22Rv1 (cell line): ENCODE results near the gene NTNG1.

ENCODE experiments used
- H3K27ac ChIP-seq: fragments of 450-650 bp; 2 replicates; pipeline ENCODE4 v1.5.1; 2017
- ZFX ChIP-seq: fragments of 450-650 bp; IDR thresholded peaks from 2 replicates; pipeline ENCODE4 v1.6.1; 2017; ENCODE audit warnings: antibody characterized with exemption, borderline replicate concordance
- TF ChIP-seq, protein P1 (sequence below): fragments of 450-650 bp; IDR thresholded peaks from 2 replicates; pipeline ENCODE4 v1.5.1; 2017; ENCODE audit warnings: mild to moderate bottlenecking

NTNG1 gene

DNA sequence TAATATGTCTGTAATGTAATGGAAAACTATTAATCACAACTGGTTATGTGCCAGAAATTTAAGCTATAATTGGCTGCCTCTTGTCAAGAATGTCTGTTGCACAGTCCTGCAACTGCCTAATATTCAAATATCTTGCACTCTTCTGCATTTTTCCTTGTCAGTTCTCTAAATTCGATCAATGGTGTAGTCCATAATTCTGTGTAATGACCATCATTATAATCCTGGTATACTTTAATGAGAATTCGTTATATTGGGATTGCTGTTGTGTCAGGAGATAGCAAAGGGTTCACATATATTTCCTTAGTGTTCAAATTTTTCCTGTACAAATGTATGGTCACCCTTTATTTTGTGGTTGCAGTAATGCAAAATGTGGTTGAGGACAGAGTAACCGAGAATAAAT, 4.8 kb downstream of the NTNG1 start:
- no peak overlapping the region for H3K27ac ChIP-seq

DNA sequence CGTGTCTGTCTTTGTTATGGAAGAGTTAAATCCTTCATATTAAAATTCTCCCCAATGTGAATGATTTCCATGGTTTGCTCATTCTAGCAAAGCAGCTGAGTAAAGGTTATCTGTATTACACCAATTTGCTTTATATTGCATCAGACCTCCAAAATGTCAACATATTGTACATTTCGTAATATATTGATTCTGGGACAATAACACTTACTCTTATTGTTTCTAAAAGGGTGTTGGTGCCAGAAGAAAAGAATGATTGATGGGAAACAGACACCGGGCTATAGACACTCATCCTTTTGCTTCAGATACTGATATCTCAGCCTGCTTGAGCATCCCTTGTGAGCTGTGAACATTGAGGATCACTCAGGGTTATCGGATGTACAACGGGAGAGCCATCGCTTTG, 7.0 kb downstream of the NTNG1 start:
- H3K27ac ChIP-seq, result no peak overlapping the region
- no peak for TF ChIP-seq ZFX
- TF ChIP-seq, protein P1, sequence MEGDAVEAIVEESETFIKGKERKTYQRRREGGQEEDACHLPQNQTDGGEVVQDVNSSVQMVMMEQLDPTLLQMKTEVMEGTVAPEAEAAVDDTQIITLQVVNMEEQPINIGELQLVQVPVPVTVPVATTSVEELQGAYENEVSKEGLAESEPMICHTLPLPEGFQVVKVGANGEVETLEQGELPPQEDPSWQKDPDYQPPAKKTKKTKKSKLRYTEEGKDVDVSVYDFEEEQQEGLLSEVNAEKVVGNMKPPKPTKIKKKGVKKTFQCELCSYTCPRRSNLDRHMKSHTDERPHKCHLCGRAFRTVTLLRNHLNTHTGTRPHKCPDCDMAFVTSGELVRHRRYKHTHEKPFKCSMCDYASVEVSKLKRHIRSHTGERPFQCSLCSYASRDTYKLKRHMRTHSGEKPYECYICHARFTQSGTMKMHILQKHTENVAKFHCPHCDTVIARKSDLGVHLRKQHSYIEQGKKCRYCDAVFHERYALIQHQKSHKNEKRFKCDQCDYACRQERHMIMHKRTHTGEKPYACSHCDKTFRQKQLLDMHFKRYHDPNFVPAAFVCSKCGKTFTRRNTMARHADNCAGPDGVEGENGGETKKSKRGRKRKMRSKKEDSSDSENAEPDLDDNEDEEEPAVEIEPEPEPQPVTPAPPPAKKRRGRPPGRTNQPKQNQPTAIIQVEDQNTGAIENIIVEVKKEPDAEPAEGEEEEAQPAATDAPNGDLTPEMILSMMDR, result no peak

More for the DNA sequence above, 4.8 kb downstream of the NTNG1 start:
- TF ChIP-seq, protein P1, result no peak
- TF ChIP-seq ZFX, result no peak

DNA sequence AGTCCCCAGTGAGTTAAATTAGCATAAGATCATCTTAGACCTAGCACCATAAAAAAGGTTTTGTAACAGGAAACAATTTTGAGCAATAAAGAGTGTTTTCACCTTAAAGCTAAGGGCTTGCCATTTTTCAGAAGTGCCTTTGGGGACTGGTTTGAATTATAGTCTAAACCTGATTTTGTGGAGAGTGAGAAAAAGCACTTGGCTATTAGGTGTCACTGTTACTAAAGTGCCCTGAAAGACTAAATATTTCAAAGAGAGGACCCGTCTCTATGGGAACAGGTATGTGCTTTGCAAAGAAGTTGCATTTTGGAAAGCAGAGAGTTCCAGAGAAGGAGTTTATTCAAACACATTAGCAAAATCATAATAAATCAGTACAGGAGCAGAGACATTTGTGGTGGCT, 9.1 kb downstream of the NTNG1 start:
- no peak overlapping the region for H3K27ac ChIP-seq
- TF ChIP-seq ZFX, result no peak

DNA sequence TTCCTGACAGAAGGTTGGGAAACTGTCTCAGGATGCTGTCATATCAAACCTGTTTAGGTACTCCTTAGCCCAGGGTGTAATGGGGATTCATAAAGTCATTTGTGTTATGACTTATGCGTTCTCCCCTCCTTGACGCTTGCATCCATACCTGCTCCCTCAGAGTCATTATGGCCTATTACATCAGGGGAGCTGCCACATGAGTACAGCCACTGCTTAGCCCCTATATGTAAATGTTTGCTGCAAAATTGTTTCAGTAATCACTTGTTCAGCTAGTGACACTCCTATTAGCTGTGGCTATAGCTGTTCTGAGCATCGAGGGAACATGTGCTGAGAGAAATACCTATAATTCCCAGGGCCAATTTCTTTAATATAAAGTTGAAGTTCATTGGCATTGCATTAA, 10.5 kb downstream of the NTNG1 start:
- no peak overlapping the region for H3K27ac ChIP-seq
- TF ChIP-seq ZFX, result no peak
- TF ChIP-seq, protein P1, result no peak

DNA sequence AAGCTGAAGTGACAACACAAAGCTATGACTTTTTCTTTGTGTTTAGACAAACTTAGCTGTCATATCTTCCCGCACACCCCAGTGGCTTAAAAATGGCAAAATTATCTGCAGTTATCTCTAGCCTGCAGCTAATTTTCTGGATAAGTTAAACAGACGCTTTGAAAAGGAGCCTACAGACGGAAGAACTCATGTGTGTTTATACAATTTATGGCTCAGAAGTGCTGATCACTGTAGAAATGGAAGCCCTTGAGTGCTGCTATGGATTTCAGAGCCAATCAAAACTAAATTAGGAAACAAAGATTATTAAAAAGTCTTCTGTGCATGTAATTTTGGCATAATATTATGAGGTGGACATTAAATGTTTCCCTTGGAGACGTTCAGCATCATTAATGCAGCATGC, 11.6 kb downstream of the NTNG1 start:
- TF ChIP-seq, protein P1, result no peak
- TF ChIP-seq ZFX, result no peak
- H3K27ac ChIP-seq, result no peak overlapping the region

DNA sequence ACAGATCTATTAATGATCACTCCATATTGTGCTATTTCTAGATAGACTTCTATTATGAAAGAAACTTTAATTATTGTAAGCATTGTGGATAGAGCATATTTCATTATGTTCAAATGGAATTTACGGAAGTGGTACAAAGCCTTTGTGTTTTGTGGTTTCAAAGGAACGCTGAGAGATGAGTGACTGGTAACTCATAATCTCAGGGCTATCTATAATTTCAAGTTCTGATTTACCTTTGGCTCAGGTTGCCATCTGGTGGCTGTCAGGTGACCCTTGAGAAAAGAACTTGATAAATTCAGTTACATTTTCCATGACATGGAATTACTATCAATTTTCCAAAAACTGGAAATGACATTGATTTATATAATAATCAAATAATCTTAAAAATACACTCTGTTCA, 12.2 kb downstream of the NTNG1 start:
- TF ChIP-seq ZFX, result no peak
- TF ChIP-seq, protein P1, result peak; percentile 48
- no peak overlapping the region for H3K27ac ChIP-seq

DNA sequence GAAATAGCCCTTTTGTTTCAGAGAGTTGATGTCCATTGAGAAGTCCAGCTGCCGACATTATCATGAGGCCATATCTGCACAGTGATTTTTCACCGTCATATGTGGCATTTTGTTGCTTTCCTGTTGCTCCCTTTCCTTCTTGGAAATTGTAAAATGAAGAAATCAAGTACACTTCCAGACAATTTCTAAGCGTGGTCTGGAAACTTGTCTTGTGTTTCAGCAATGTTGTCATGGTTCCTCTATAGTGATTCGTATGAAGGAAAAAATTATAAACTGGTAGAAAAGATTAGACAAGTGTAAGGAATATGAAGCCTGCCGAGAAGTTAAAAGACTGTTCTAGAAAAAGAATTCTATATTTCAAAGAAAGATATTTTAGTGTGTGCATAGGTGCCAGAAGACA, 17.7 kb downstream of the NTNG1 start:
- no peak for TF ChIP-seq ZFX
- TF ChIP-seq, protein P1, result no peak
- no peak overlapping the region for H3K27ac ChIP-seq

DNA sequence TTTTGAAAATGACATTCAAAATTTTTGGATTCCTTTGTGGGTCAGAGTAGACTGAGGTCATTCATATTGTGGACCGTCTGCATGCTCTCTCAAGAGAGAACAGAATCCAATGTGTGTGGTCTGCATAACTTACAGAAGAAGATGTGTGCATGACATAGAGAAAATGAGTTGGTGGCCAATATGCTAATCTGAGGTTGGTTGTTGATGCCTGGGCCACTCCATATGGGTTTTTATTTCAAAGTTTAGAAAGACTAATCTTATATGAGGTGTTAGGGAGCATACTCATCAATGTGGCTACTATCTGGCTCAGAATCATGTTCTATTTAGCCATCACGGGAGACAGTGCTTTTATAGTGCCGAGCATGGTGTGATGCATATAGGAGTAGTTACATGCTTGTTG, 18.2 kb downstream of the NTNG1 start:
- H3K27ac ChIP-seq, result no peak overlapping the region
- no peak for TF ChIP-seq ZFX
- TF ChIP-seq, protein P1, result no peak
